H1 (cell line): ENCODE measurements around the gene GPR31. TPM values are rescaled to one million over a fixed set of nuclear protein-coding genes. Genes with fewer than 3 reads are reported as not detected.

Source experiments
- ASH2L ChIP-seq: fragments of 200-600, 300-600 bp; sonication (generic); IDR thresholded peaks from one replicate; pipeline ENCODE4 v1.7.1; 2017; ENCODE audit warnings: low read length
- BCL11A ChIP-seq, 2 experiments: IDR thresholded peaks; one replicate each; pipeline ENCODE4 v1.6.1; 2011; ENCODE audit warnings: low read depth in 2 of 2, low read length in 2 of 2, mild to moderate bottlenecking in 2 of 2
- E2F6 ChIP-seq: IDR thresholded peaks from 2 replicates; pipeline ENCODE4 v1.6.1; 2012; ENCODE audit warnings: inconsistent platforms
- EP300 ChIP-seq, 2 experiments: IDR thresholded peaks; 1 replicate in 1 of 2; 2 replicates in 1 of 2; pipeline ENCODE4 v1.6.1; 2011 to 2012; ENCODE audit warnings: low read depth in 2 of 2, low read length in 2 of 2, mild to moderate bottlenecking in 2 of 2, borderline replicate concordance in 1 of 2, inconsistent platforms in 1 of 2, moderate library complexity in 1 of 2
- KDM4A ChIP-seq: IDR thresholded peaks from one replicate; pipeline ENCODE4 v1.7.1; 2012; ENCODE audit warnings: low read depth, mild to moderate bottlenecking, moderate library complexity, low read length, inconsistent platforms; ENCODE audit not compliant: severe bottlenecking
- MAX ChIP-seq: IDR thresholded peaks from 2 replicates; pipeline ENCODE4 v1.6.1; 2012; ENCODE audit warnings: inconsistent platforms
- NANOG ChIP-seq: IDR thresholded peaks from 2 replicates; pipeline ENCODE4 v1.6.1; 2011; ENCODE audit warnings: low read length, low read depth, mild to moderate bottlenecking, inconsistent platforms; ENCODE audit not compliant: insufficient read depth, poor library complexity, severe bottlenecking
- SP1 ChIP-seq: IDR thresholded peaks from 2 replicates; pipeline ENCODE4 v1.6.1; 2011; ENCODE audit warnings: low read depth, low read length
- TCF12 ChIP-seq: IDR thresholded peaks from 2 replicates; pipeline ENCODE4 v1.6.1; 2011; ENCODE audit warnings: low read depth, mild to moderate bottlenecking, low read length
- TEAD4 ChIP-seq: IDR thresholded peaks from 2 replicates; pipeline ENCODE4 v1.6.1; 2012; ENCODE audit warnings: low read depth, low read length, inconsistent platforms, mixed read lengths
- polyA plus RNA-seq, 7 experiments: library from polyadenylated mRNA; depleted of rRNA in 3 of 7; stranded (reverse) in 5 of 7; unstranded in 2 of 7; fragments of >200 nt in 5 of 7; fragments of 200-250 nt in 2 of 7; gene quantifications; 1 replicate in 5 of 7; 2 replicates in 1 of 7; 4 replicates in 1 of 7; pipeline versions ENCODE4 v1.2.1 to v1.2.3, GENCODE V29; 2011 to 2013; ENCODE audit warnings: missing spikeins in 2 of 7, mixed read lengths in 2 of 7
- total RNA-seq: library from RNA; stranded (reverse); fragmentation: NEBNext Ultra II Directional; extraction: Animal tissue kit (Norgen Biotek cat#: 25700); gene quantifications from 2 replicates; pipeline ENCODE4 v1.2.1, GENCODE V29; 2021
- TF ChIP-seq, protein P1 (sequence below): IDR thresholded peaks from 2 replicates; pipeline ENCODE4 v1.6.1; 2012; ENCODE audit warnings: low read length, inconsistent platforms

GPR31 gene
- total and polyA plus RNA-seq, 2 of the 8 experiments (the other 6 are each of a cell fraction or from before 2014, with no cell fraction given) = not detected

- TF ChIP-seq, protein P1, sequence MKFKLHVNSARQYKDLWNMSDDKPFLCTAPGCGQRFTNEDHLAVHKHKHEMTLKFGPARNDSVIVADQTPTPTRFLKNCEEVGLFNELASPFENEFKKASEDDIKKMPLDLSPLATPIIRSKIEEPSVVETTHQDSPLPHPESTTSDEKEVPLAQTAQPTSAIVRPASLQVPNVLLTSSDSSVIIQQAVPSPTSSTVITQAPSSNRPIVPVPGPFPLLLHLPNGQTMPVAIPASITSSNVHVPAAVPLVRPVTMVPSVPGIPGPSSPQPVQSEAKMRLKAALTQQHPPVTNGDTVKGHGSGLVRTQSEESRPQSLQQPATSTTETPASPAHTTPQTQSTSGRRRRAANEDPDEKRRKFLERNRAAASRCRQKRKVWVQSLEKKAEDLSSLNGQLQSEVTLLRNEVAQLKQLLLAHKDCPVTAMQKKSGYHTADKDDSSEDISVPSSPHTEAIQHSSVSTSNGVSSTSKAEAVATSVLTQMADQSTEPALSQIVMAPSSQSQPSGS = 0 out of 2 replicates have a peak, but pooled peaks have one; percentile 33
- TF ChIP-seq ASH2L (peak; percentile 56), SP1 (0 out of 2 replicates have a peak, but pooled peaks have one; percentile 21), TEAD4 (peak; percentile 83), BCL11A (IDR thresholded peaks at IDR 0.05; ENCODE audit: low read depth in 2 of 2, low read length in 2 of 2) (no peak), MAX (peak; percentile 93), NANOG (peak; percentile 71), EP300 (IDR thresholded peaks at IDR 0.05; ENCODE audit: borderline replicate concordance in 1 of 2, low read depth in 2 of 2, low read length in 2 of 2) (0 out of 3 replicates have a peak, but pooled peaks of 1 of the 2 experiments have one; percentile 49), KDM4A (no peak), E2F6 (peak; percentile 100), TCF12 (0 out of 2 replicates have a peak, but pooled peaks have one; percentile 20)
Measured at GRCh38 chr6:167146977-167147376, 10.8 kb downstream of the GPR31 start (continued).
